Astrocyte (in vitro differentiated cells and primary cell): ENCODE data around the gene ZNF43.
"Not testable (repeated sequence)": the region's sequence is repeated elsewhere in the genome, so short reads cannot be mapped to it uniquely, and the experiment has no call there.

Experiments used
- EZH2 ChIP-seq: IDR thresholded peaks from 2 replicates; pipeline ENCODE4 v1.6.1; 2012; ENCODE audit warnings: mild to moderate bottlenecking, low read length, inconsistent platforms; ENCODE audit not compliant: insufficient read depth
- TF ChIP-seq, protein P1 (sequence below): IDR thresholded peaks from 2 replicates; pipeline ENCODE4 v1.5.1; 2011; ENCODE audit warnings: low read depth, mild to moderate bottlenecking, inconsistent platforms, low read length, moderate library complexity; ENCODE audit not compliant: insufficient read depth

DNA sequence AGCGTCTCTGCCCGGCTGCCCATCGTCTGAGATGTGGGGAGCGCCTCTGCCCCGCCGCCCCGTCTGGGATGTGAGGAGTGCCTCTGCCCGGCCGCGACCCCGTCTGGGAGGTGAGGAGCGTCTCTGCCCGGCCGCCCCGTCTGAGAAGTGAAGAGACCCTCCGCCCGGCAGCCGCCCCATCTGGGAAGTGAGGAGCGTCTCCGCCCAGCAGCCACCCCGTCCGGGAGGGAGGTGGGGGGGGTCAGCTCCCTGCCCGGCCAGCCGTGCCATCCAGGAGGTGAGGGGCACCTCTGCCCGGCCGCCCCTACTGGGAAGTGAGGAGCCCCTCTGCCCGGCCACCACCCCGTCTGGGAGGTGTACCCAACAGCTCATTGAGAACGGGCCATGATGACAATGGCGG lies 60.2 kb downstream of the ZNF43 start:
- TF ChIP-seq, protein P1, sequence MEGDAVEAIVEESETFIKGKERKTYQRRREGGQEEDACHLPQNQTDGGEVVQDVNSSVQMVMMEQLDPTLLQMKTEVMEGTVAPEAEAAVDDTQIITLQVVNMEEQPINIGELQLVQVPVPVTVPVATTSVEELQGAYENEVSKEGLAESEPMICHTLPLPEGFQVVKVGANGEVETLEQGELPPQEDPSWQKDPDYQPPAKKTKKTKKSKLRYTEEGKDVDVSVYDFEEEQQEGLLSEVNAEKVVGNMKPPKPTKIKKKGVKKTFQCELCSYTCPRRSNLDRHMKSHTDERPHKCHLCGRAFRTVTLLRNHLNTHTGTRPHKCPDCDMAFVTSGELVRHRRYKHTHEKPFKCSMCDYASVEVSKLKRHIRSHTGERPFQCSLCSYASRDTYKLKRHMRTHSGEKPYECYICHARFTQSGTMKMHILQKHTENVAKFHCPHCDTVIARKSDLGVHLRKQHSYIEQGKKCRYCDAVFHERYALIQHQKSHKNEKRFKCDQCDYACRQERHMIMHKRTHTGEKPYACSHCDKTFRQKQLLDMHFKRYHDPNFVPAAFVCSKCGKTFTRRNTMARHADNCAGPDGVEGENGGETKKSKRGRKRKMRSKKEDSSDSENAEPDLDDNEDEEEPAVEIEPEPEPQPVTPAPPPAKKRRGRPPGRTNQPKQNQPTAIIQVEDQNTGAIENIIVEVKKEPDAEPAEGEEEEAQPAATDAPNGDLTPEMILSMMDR, result not testable (repeated sequence)
- not testable (repeated sequence) for TF ChIP-seq EZH2
